A673 (cell line): Measurements from ENCODE around the gene KIFAP3.

Experiments used
- EZH2 ChIP-seq: fragments of 200-600 bp; sonication (generic); IDR thresholded peaks from 2 replicates; pipeline ENCODE4 v1.6.1; 2017; ENCODE audit warnings: borderline replicate concordance, low read depth, mild to moderate bottlenecking, mixed read lengths, antibody characterized with exemption, low read length; ENCODE audit not compliant: poor library complexity, severe bottlenecking
- TF ChIP-seq, protein P1 (sequence below): fragments of 300-800, 200-600 bp; sonication (generic); conservative IDR thresholded peaks from 2 replicates; pipeline ENCODE4 v1.5.1; 2017; ENCODE audit warnings: low read depth, mild to moderate bottlenecking, antibody characterized with exemption, low read length, moderate library complexity, mixed read lengths

DNA sequence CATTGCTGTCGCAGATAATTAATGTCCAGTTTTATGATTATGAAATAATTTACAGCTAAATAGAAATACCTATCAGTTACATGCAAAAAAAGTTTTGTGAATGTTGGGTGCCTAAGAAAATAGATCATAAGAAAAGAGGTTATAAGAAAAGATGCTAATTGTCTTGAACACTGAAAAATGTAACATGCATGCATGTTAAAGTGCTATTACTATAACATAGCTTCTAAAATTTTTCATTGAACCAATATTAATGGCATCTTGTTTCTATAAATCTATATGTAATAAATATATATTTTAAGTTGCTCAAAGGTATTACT, 145.3 kb downstream of the KIFAP3 start:
- TF ChIP-seq, protein P1, sequence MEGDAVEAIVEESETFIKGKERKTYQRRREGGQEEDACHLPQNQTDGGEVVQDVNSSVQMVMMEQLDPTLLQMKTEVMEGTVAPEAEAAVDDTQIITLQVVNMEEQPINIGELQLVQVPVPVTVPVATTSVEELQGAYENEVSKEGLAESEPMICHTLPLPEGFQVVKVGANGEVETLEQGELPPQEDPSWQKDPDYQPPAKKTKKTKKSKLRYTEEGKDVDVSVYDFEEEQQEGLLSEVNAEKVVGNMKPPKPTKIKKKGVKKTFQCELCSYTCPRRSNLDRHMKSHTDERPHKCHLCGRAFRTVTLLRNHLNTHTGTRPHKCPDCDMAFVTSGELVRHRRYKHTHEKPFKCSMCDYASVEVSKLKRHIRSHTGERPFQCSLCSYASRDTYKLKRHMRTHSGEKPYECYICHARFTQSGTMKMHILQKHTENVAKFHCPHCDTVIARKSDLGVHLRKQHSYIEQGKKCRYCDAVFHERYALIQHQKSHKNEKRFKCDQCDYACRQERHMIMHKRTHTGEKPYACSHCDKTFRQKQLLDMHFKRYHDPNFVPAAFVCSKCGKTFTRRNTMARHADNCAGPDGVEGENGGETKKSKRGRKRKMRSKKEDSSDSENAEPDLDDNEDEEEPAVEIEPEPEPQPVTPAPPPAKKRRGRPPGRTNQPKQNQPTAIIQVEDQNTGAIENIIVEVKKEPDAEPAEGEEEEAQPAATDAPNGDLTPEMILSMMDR = no peak
- TF ChIP-seq EZH2 = no peak
